CD4-positive, CD25-positive, alpha-beta regulatory T cell (primary cell): ENCODE results near the gene KRT9. TPM values are rescaled to one million over a fixed set of nuclear protein-coding genes. Genes with fewer than 3 reads are reported as not detected.

Source experiments
- ATAC-seq, 2 donors: fragments of 150-1000 bp; cut with Tn5 transposase; one replicate each; pipeline ENCODE4 v1.10.0; 2021; ENCODE audit warnings: low read depth in 2 of 2, moderate number of reproducible peaks in 2 of 2, moderate library complexity in 1 of 2
- DNase-seq, 3 donors: peaks; one replicate each; pipeline versions ENCODE4 v3.0.0 to v3.0.0-alpha.2; 2012 to 2022; ENCODE audit warnings: mixed read lengths in 1 of 3
- H3K27ac ChIP-seq: one replicate; pipeline ENCODE4 v1.7.0; 2013; ENCODE audit warnings: mild to moderate bottlenecking, low read length; ENCODE audit not compliant: insufficient read depth, poor library complexity, severe bottlenecking
- H3K27me3 ChIP-seq: one replicate; pipeline ENCODE4 v1.7.0; 2013; ENCODE audit warnings: low read length; ENCODE audit not compliant: control insufficient read depth, insufficient read depth
- H3K36me3 ChIP-seq: one replicate; pipeline ENCODE4 v1.7.0; 2013; ENCODE audit warnings: mild to moderate bottlenecking, low read length, moderate library complexity; ENCODE audit not compliant: control insufficient read depth, insufficient read depth
- H3K4me1 ChIP-seq: 2 replicates; pipeline ENCODE4 v1.7.0; 2013; ENCODE audit warnings: mild to moderate bottlenecking, low read length; ENCODE audit not compliant: insufficient read depth, control insufficient read depth, poor library complexity, severe bottlenecking
- H3K4me3 ChIP-seq: one replicate; pipeline ENCODE4 v1.7.0; 2013; ENCODE audit warnings: low read depth, mild to moderate bottlenecking, low read length, moderate library complexity
- H3K9me3 ChIP-seq, 2 experiments: 1 replicate in 1 of 2; 2 replicates in 1 of 2; pipeline ENCODE4 v1.7.0; 2013; ENCODE audit warnings: low read length in 2 of 2, mild to moderate bottlenecking in 1 of 2, moderate library complexity in 1 of 2; ENCODE audit not compliant: control insufficient read depth in 2 of 2
- H3K27ac Mint-ChIP-seq, 3 donors: one replicate each; pipeline ENCODE4 v1.8.0; 2020 to 2022; ENCODE audit warnings: mild to moderate bottlenecking in 3 of 3, mixed read lengths in 3 of 3, moderate library complexity in 2 of 3
- H3K27me3 Mint-ChIP-seq: one replicate; pipeline ENCODE4 v1.8.0; 2022; ENCODE audit warnings: mild to moderate bottlenecking, mixed read lengths
- H3K36me3 Mint-ChIP-seq: one replicate; pipeline ENCODE4 v1.8.0; 2020; ENCODE audit warnings: mixed read lengths
- H3K4me1 Mint-ChIP-seq, 4 donors: one replicate each; pipeline ENCODE4 v1.8.0; 2020 to 2022; ENCODE audit warnings: mixed read lengths in 4 of 4, mild to moderate bottlenecking in 1 of 4
- H3K4me3 Mint-ChIP-seq, 4 donors: one replicate each; pipeline ENCODE4 v1.8.0; 2020 to 2022; ENCODE audit warnings: mild to moderate bottlenecking in 4 of 4, mixed read lengths in 4 of 4, moderate library complexity in 3 of 4
- H3K9me3 Mint-ChIP-seq, 7 donors: one replicate each; pipeline ENCODE4 v1.8.0; 2020 to 2022; ENCODE audit warnings: mixed read lengths in 7 of 7, mild to moderate bottlenecking in 3 of 7, moderate library complexity in 2 of 7
- polyA plus RNA-seq, 4 donors: library from polyadenylated mRNA; unstranded; fragments of 300-500 nt; fragmentation: Illumina TruSeq; gene quantifications; one replicate each; pipeline ENCODE4 v1.2.3, GENCODE V29; 2021
- total RNA-seq: library from RNA; stranded (reverse); gene quantifications from one replicate; pipeline ENCODE4 v1.2.3, GENCODE V29; 2022

The KRT9 gene
- total and polyA plus RNA-seq, 5 donors from 2014 or later, result not detected

GRCh38 chr17:41595585-41595984 is 23.7 kb upstream of the KRT9 start:
- H3K4me1 ChIP-seq, result no peaks in the 10 kb centered on the region
- no peaks in the 10 kb centered on the region for H3K36me3 ChIP-seq
- no peak for DNase-seq
- Mint-ChIP-seq H3K27ac (peak overlapping the region in 1 of 3 donors; percentile 60), H3K9me3 (peaks cover 0 to 2% (median 0%) of the 10 kb centered on the region in 7 donors), H3K4me3 (no peak overlapping the region), H3K27me3 (peaks cover 13% of the 10 kb centered on the region), H3K4me1 (no peaks in the 10 kb centered on the region), H3K36me3 (no peaks in the 10 kb centered on the region)
- H3K4me3 ChIP-seq, result no peak overlapping the region
- H3K27me3 ChIP-seq, result peaks cover 3% of the 10 kb centered on the region
- no peaks in the 10 kb centered on the region for H3K9me3 ChIP-seq
- no peak overlapping the region for H3K27ac ChIP-seq
- no peak for ATAC-seq

- Histone ChIP-seq H3K4me1 (no peaks in the 10 kb centered on the region), H3K9me3 (no peaks in the 10 kb centered on the region), H3K27me3 (no peaks in the 10 kb centered on the region), H3K4me3 (no peak overlapping the region), H3K36me3 (no peaks in the 10 kb centered on the region), H3K27ac (no peak overlapping the region)
- ATAC-seq, result no peak
- Mint-ChIP-seq H3K36me3 (no peaks in the 10 kb centered on the region), H3K27me3 (peaks cover 13% of the 10 kb centered on the region), H3K27ac (no peak overlapping the region), H3K4me1 (no peaks in the 10 kb centered on the region), H3K9me3 (peaks cover 0 to 2% (median 0%) of the 10 kb centered on the region in 7 donors), H3K4me3 (no peak overlapping the region)
- no peak for DNase-seq
Measured at GRCh38 chr17:41594363-41594915, 22.6 kb upstream of the KRT9 start.

- Histone ChIP-seq H3K27me3 (no peaks in the 10 kb centered on the region), H3K27ac (no peak overlapping the region), H3K9me3 (no peaks in the 10 kb centered on the region), H3K36me3 (no peaks in the 10 kb centered on the region), H3K4me1 (no peaks in the 10 kb centered on the region), H3K4me3 (no peak overlapping the region)
- H3K27me3 Mint-ChIP-seq, result peaks cover 13% of the 10 kb centered on the region
- H3K9me3 Mint-ChIP-seq, result peaks cover 0 to 2% (median 0%) of the 10 kb centered on the region in 7 donors
- ATAC-seq (no peak), DNase-seq (no peak)
- H3K27ac Mint-ChIP-seq, result no peak overlapping the region
- no peak overlapping the region for H3K4me3 Mint-ChIP-seq
- H3K36me3 Mint-ChIP-seq, result no peaks in the 10 kb centered on the region
- H3K4me1 Mint-ChIP-seq, result no peaks in the 10 kb centered on the region
Measured at GRCh38 chr17:41593306-41593981, 21.6 kb upstream of the KRT9 start.

GRCh38 chr17:41592601-41593305 is 20.9 kb upstream of the KRT9 start:
- no peaks in the 10 kb centered on the region for H3K9me3 ChIP-seq
- no peaks in the 10 kb centered on the region for H3K36me3 ChIP-seq
- DNase-seq (no peak), ATAC-seq (no peak)
- peaks cover 0 to 1% (median 0%) of the 10 kb centered on the region in 7 donors for H3K9me3 Mint-ChIP-seq
- no peak overlapping the region for H3K27ac ChIP-seq
- H3K4me1 ChIP-seq, result no peaks in the 10 kb centered on the region
- no peaks in the 10 kb centered on the region for H3K27me3 ChIP-seq
- no peak overlapping the region for H3K27ac Mint-ChIP-seq
- no peak overlapping the region for H3K4me3 ChIP-seq
- H3K4me1 Mint-ChIP-seq, result no peaks in the 10 kb centered on the region
- H3K4me3 Mint-ChIP-seq, result no peak overlapping the region
- H3K27me3 Mint-ChIP-seq, result peaks cover 13% of the 10 kb centered on the region
- H3K36me3 Mint-ChIP-seq, result no peaks in the 10 kb centered on the region

- H3K9me3 Mint-ChIP-seq, result no peaks in the 10 kb centered on the region
- Histone ChIP-seq H3K4me3 (no peak overlapping the region), H3K27ac (no peak overlapping the region), H3K27me3 (no peaks in the 10 kb centered on the region), H3K36me3 (no peaks in the 10 kb centered on the region), H3K4me1 (no peaks in the 10 kb centered on the region), H3K9me3 (no peaks in the 10 kb centered on the region)
- H3K27ac Mint-ChIP-seq, result no peak overlapping the region
- DNase-seq, result no peak
- no peaks in the 10 kb centered on the region for H3K4me1 Mint-ChIP-seq
- H3K36me3 Mint-ChIP-seq, result no peaks in the 10 kb centered on the region
- peaks cover 13% of the 10 kb centered on the region for H3K27me3 Mint-ChIP-seq
- no peak overlapping the region for H3K4me3 Mint-ChIP-seq
- no peak for ATAC-seq
Measured at GRCh38 chr17:41589301-41589700, 17.4 kb upstream of the KRT9 start.

- ATAC-seq, result no peak
Measured at GRCh38 chr17:41588126-41588810, 16.4 kb upstream of the KRT9 start.

GRCh38 chr17:41586863-41587495 is 15.1 kb upstream of the KRT9 start, which contains the start of gene KRT14:
Gene KRT14 (minus strand): TSS chr17:41586895. CDS start chr17:41586834, 61 bp downstream.
- ATAC-seq (no peak), DNase-seq (no peak)
- Mint-ChIP-seq H3K27me3 (peaks cover 11% of the 10 kb centered on the region), H3K36me3 (no peaks in the 10 kb centered on the region), H3K27ac (no peak within 1 kb of the TSS), H3K4me1 (no peaks in the 10 kb centered on the region), H3K4me3 (no peak within 1 kb of the TSS), H3K9me3 (no peaks in the 10 kb centered on the region)
- H3K36me3 ChIP-seq, result no peaks in the 10 kb centered on the region
- H3K4me1 ChIP-seq, result no peaks in the 10 kb centered on the region
- H3K4me3 ChIP-seq, result no peak within 1 kb of the TSS
- no peaks in the 10 kb centered on the region for H3K9me3 ChIP-seq
- H3K27ac ChIP-seq, result no peak within 1 kb of the TSS
- no peaks in the 10 kb centered on the region for H3K27me3 ChIP-seq

More at GRCh38 chr17:41588126-41588810, 16.4 kb upstream of the KRT9 start:
- Histone ChIP-seq H3K36me3 (no peaks in the 10 kb centered on the region), H3K27me3 (no peaks in the 10 kb centered on the region), H3K9me3 (no peaks in the 10 kb centered on the region), H3K27ac (no peak overlapping the region), H3K4me1 (no peaks in the 10 kb centered on the region), H3K4me3 (no peak overlapping the region)
- Mint-ChIP-seq H3K4me1 (no peaks in the 10 kb centered on the region), H3K27ac (no peak overlapping the region), H3K27me3 (peaks cover 8% of the 10 kb centered on the region), H3K9me3 (no peaks in the 10 kb centered on the region), H3K4me3 (no peak overlapping the region), H3K36me3 (no peaks in the 10 kb centered on the region)
- no peak for DNase-seq
